Loucy (cell line): ENCODE measurements around the gene RPP21.

Source experiments
- H2AFZ ChIP-seq: fragments of 200-600 bp; sonication (generic); 2 replicates; pipeline ENCODE4 v1.6.0; 2016; ENCODE audit warnings: antibody characterized with exemption, mild to moderate bottlenecking, low read length, moderate library complexity
- H3F3A ChIP-seq: fragments of 200-600 bp; 2 replicates; pipeline ENCODE4 v1.6.0; 2016; ENCODE audit warnings: antibody characterized with exemption, low read depth, mild to moderate bottlenecking
- H3K27me3 ChIP-seq: fragments of 200-600 bp; sonication (generic); 2 replicates; pipeline ENCODE4 v1.6.1; 2014; ENCODE audit warnings: low read length, mild to moderate bottlenecking; ENCODE audit not compliant: insufficient read depth, poor library complexity, severe bottlenecking
- H3K36me3 ChIP-seq: fragments of 200-600 bp; sonication (generic); 2 replicates; pipeline ENCODE4 v1.6.1; 2016; ENCODE audit warnings: low read length; ENCODE audit not compliant: insufficient read depth
- H3K4me1 ChIP-seq: fragments of 200-600 bp; sonication (generic); 2 replicates; pipeline ENCODE4 v1.5.1; 2014; ENCODE audit warnings: low read length, mild to moderate bottlenecking; ENCODE audit not compliant: insufficient read depth, poor library complexity, severe bottlenecking
- H3K4me2 ChIP-seq: fragments of 200-600 bp; sonication (generic); 2 replicates; pipeline ENCODE4 v1.6.0; 2014; ENCODE audit warnings: antibody characterized with exemption, low read length, low read depth, mild to moderate bottlenecking; ENCODE audit not compliant: poor library complexity, severe bottlenecking
- H3K4me3 ChIP-seq: fragments of 200-600 bp; sonication (generic); 2 replicates; pipeline ENCODE4 v1.5.1; 2014; ENCODE audit warnings: low read length, mild to moderate bottlenecking, mixed read lengths; ENCODE audit not compliant: poor library complexity, severe bottlenecking
- H3K79me2 ChIP-seq: fragments of 200-600 bp; sonication (generic); 2 replicates; pipeline ENCODE4 v1.6.1; 2014; ENCODE audit warnings: low read length; ENCODE audit not compliant: insufficient read depth
- H3K9ac ChIP-seq: fragments of 200-600 bp; sonication (generic); 2 replicates; pipeline ENCODE4 v1.6.0; 2014; ENCODE audit warnings: mild to moderate bottlenecking, low read depth, low read length, moderate library complexity; ENCODE audit not compliant: poor library complexity, severe bottlenecking
- H3K9me2 ChIP-seq: fragments of 200-600 bp; sonication (generic); replicated peaks from 2 replicates; pipeline ENCODE4 v1.6.1; 2016; ENCODE audit warnings: low read depth, low read length, mixed read lengths
- H3K9me3 ChIP-seq: fragments of 200-600 bp; sonication (generic); 2 replicates; pipeline ENCODE4 v1.6.1; 2014; ENCODE audit warnings: mild to moderate bottlenecking, antibody characterized with exemption, low read length, low read depth; ENCODE audit not compliant: insufficient read depth
- H4K20me1 ChIP-seq: fragments of 200-600 bp; sonication (generic); 2 replicates; pipeline ENCODE4 v1.6.0; 2014; ENCODE audit warnings: antibody characterized with exemption, low read length, mild to moderate bottlenecking; ENCODE audit not compliant: insufficient read depth, poor library complexity, severe bottlenecking
- EZH2phosphoT487 ChIP-seq: fragments of 200-600 bp; IDR thresholded peaks from 2 replicates; pipeline ENCODE4 v1.6.1; 2018; ENCODE audit warnings: antibody characterized with exemption, mild to moderate bottlenecking, moderate library complexity, borderline replicate concordance
- TF ChIP-seq, protein P1 (sequence below): fragments of 200-600 bp; sonication (generic); conservative IDR thresholded peaks from 2 replicates; pipeline ENCODE4 v1.5.1; 2014; ENCODE audit warnings: mild to moderate bottlenecking, antibody characterized with exemption, low read length

Gene RPP21

GRCh38 chr6:30329331-30329730 lies 15.6 kb upstream of the RPP21 start:
- no peak for TF ChIP-seq EZH2phosphoT487
- TF ChIP-seq, protein P1, sequence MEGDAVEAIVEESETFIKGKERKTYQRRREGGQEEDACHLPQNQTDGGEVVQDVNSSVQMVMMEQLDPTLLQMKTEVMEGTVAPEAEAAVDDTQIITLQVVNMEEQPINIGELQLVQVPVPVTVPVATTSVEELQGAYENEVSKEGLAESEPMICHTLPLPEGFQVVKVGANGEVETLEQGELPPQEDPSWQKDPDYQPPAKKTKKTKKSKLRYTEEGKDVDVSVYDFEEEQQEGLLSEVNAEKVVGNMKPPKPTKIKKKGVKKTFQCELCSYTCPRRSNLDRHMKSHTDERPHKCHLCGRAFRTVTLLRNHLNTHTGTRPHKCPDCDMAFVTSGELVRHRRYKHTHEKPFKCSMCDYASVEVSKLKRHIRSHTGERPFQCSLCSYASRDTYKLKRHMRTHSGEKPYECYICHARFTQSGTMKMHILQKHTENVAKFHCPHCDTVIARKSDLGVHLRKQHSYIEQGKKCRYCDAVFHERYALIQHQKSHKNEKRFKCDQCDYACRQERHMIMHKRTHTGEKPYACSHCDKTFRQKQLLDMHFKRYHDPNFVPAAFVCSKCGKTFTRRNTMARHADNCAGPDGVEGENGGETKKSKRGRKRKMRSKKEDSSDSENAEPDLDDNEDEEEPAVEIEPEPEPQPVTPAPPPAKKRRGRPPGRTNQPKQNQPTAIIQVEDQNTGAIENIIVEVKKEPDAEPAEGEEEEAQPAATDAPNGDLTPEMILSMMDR, result no peak
- Histone ChIP-seq H4K20me1 (peaks cover 17% of the 10 kb centered on the region), H3K9me3 (no peaks in the 10 kb centered on the region), H3K27me3 (no peaks in the 10 kb centered on the region), H3K36me3 (no peaks in the 10 kb centered on the region; the same call in 1 of the 2 replicates), H3K4me1 (peaks cover 18% of the 10 kb centered on the region), H2AFZ (no peak overlapping the region), H3K4me2 (no peak overlapping the region), H3K4me3 (no peak overlapping the region), H3K9ac (no peak overlapping the region), H3F3A (0 out of 2 replicates have a peak, but pooled peaks cover 2% of the 10 kb centered on the region), H3K79me2 (peaks cover 24% of the 10 kb centered on the region), H3K9me2 (no peaks in the 10 kb centered on the region)

DNA sequence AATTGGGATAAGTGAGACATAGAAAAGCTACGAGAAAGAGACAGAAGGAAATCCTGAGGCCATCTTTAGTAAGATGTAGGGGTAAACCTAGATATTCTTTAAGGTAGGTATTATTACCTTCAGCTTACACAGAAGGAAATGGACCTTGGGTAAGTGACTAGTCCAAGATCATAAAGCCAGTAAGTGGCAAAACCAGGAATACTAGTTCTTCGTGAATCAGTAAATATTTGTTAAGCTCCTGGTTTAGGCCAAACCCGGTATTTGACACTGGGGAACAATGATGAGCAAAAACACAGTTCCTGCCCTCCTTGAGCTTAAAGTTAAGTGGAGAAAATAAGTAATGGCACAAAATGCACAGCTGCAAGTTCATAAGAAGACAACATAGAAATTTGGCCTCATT lies 13.0 kb upstream of the RPP21 start:
- Histone ChIP-seq H3K9me3 (no peaks in the 10 kb centered on the region), H3K9me2 (no peaks in the 10 kb centered on the region), H2AFZ (no peak overlapping the region), H3K4me2 (no peak overlapping the region), H3K4me1 (peaks cover 8% of the 10 kb centered on the region), H3K36me3 (peaks cover 12% of the 10 kb centered on the region; the same call in 1 of the 2 replicates), H3K79me2 (peaks cover 7% of the 10 kb centered on the region; the same call in 1 of the 2 replicates), H3F3A (no peaks in the 10 kb centered on the region), H3K27me3 (no peaks in the 10 kb centered on the region), H3K9ac (no peak overlapping the region), H3K4me3 (no peak overlapping the region), H4K20me1 (no peaks in the 10 kb centered on the region)
- TF ChIP-seq, protein P1, result no peak
- no peak for TF ChIP-seq EZH2phosphoT487

GRCh38 chr6:30334075-30334783 lies 10.7 kb upstream of the RPP21 start:
- Histone ChIP-seq H3K9me3 (no peaks in the 10 kb centered on the region), H2AFZ (no peak overlapping the region), H3K27me3 (no peaks in the 10 kb centered on the region), H3K4me3 (no peak overlapping the region), H4K20me1 (no peaks in the 10 kb centered on the region), H3K9me2 (no peaks in the 10 kb centered on the region), H3K9ac (no peak overlapping the region), H3F3A (no peaks in the 10 kb centered on the region), H3K79me2 (no peaks in the 10 kb centered on the region), H3K4me1 (no peaks in the 10 kb centered on the region), H3K4me2 (no peak overlapping the region), H3K36me3 (peaks cover 12% of the 10 kb centered on the region; the same call in 1 of the 2 replicates)
- no peak for TF ChIP-seq EZH2phosphoT487
- TF ChIP-seq, protein P1, result no peak
